Neuronal stem cell (in vitro differentiated cells): ENCODE measurements around the gene MS4A6A.

Experiments used
- DNase-seq: peaks from one replicate; pipeline ENCODE4 v3.0.0-alpha.2; 2013; ENCODE audit warnings: low spot score
- H2AFZ ChIP-seq: one replicate; pipeline ENCODE4 v1.6.1; 2013; ENCODE audit warnings: mild to moderate bottlenecking, low read length, inconsistent platforms
- H2AK5ac ChIP-seq: 2 replicates; pipeline ENCODE4 v1.6.1; 2013; ENCODE audit warnings: low read depth, mild to moderate bottlenecking, inconsistent platforms, low read length, moderate library complexity, mixed read lengths
- H2BK120ac ChIP-seq: 2 replicates; pipeline ENCODE4 v1.6.1; 2013; ENCODE audit warnings: low read depth, mild to moderate bottlenecking, inconsistent platforms, low read length, moderate library complexity, mixed read lengths
- H2BK12ac ChIP-seq: one replicate; pipeline ENCODE4 v1.6.1; 2013; ENCODE audit warnings: low read length, inconsistent platforms
- H2BK15ac ChIP-seq: 2 replicates; pipeline ENCODE4 v1.6.1; 2013; ENCODE audit warnings: mild to moderate bottlenecking, low read length, inconsistent platforms, mixed read lengths
- H2BK5ac ChIP-seq: one replicate; pipeline ENCODE4 v1.6.1; 2013; ENCODE audit warnings: inconsistent platforms, mild to moderate bottlenecking, low read length, moderate library complexity
- H3K14ac ChIP-seq: one replicate; pipeline ENCODE4 v1.6.1; 2013; ENCODE audit warnings: low read length, inconsistent platforms
- H3K18ac ChIP-seq: 2 replicates; pipeline ENCODE4 v1.6.1; 2013; ENCODE audit warnings: low read length, inconsistent platforms
- H3K23ac ChIP-seq: 2 replicates; pipeline ENCODE4 v1.6.1; 2013; ENCODE audit warnings: low read depth, mild to moderate bottlenecking, mixed read lengths, low read length, inconsistent platforms; ENCODE audit not compliant: poor library complexity
- H3K27ac ChIP-seq: replicated peaks from 3 replicates; pipeline ENCODE4 v1.5.1; 2013; ENCODE audit warnings: low read length, inconsistent platforms
- H3K27me3 ChIP-seq, 3 experiments: 2 replicates each; pipeline ENCODE4 v1.6.1; 2013; ENCODE audit warnings: low read length in 3 of 3, mild to moderate bottlenecking in 2 of 3, inconsistent platforms in 1 of 3, low read depth in 1 of 3, mixed read lengths in 1 of 3, moderate library complexity in 1 of 3; ENCODE audit not compliant: control insufficient read depth in 3 of 3, insufficient read depth in 3 of 3
- H3K36me3 ChIP-seq, 2 donors: replicated peaks in 1 of 2; 2 replicates each; pipeline ENCODE4 v1.6.1; 2013; ENCODE audit warnings: low read length in 2 of 2; ENCODE audit not compliant: control insufficient read depth in 2 of 2, insufficient read depth in 2 of 2
- H3K4ac ChIP-seq: 2 replicates; pipeline ENCODE4 v1.6.1; 2013; ENCODE audit warnings: inconsistent platforms, mild to moderate bottlenecking, low read length, moderate library complexity
- H3K4me1 ChIP-seq, 2 donors: 1 replicate in 1 of 2; 2 replicates in 1 of 2; pipeline ENCODE4 v1.6.1; 2013; ENCODE audit warnings: low read length in 2 of 2, low read depth in 1 of 2; ENCODE audit not compliant: control insufficient read depth in 2 of 2, insufficient read depth in 1 of 2
- H3K4me2 ChIP-seq: one replicate; pipeline ENCODE4 v1.6.1; 2013; ENCODE audit warnings: mild to moderate bottlenecking, low read length, inconsistent platforms; ENCODE audit not compliant: insufficient read depth, poor library complexity, severe bottlenecking
- H3K4me3 ChIP-seq, 2 donors: 2 replicates each; pipeline ENCODE4 v1.5.1; 2013; ENCODE audit warnings: low read length in 2 of 2, mild to moderate bottlenecking in 2 of 2, inconsistent platforms in 1 of 2, moderate library complexity in 1 of 2
- H3K79me1 ChIP-seq: one replicate; pipeline ENCODE4 v1.6.1; 2013; ENCODE audit warnings: low read depth, mild to moderate bottlenecking, inconsistent platforms, low read length, moderate library complexity
- H3K9ac ChIP-seq: one replicate; pipeline ENCODE4 v1.6.1; 2013; ENCODE audit warnings: mild to moderate bottlenecking, low read depth, low read length, inconsistent platforms; ENCODE audit not compliant: poor library complexity
- H3K9me3 ChIP-seq, 2 donors: replicated peaks in 1 of 2; 2 replicates each; pipeline versions ENCODE3 to v1.6.1; 2013; ENCODE audit warnings: low read length in 2 of 2, mild to moderate bottlenecking in 2 of 2, inconsistent platforms in 1 of 2, low read depth in 1 of 2, mixed read lengths in 1 of 2, moderate library complexity in 1 of 2; ENCODE audit not compliant: control insufficient read depth in 2 of 2, insufficient read depth in 1 of 2
- H4K8ac ChIP-seq: one replicate; pipeline ENCODE4 v1.6.1; 2013; ENCODE audit warnings: low read depth, mild to moderate bottlenecking, inconsistent platforms, low read length, moderate library complexity
- H4K91ac ChIP-seq: one replicate; pipeline ENCODE4 v1.6.1; 2013; ENCODE audit warnings: low read length, low read depth, mild to moderate bottlenecking, inconsistent platforms; ENCODE audit not compliant: poor library complexity
- WGBS, 2 donors: extraction: QIAGEN DNeasy Blood & Tissue Kit; methylation state at CpG; one replicate each; pipeline ENCODE4 v1.1.7; 2013; ENCODE audit warnings: missing lambda C conversion rate in 2 of 2, mixed read lengths in 1 of 2; ENCODE audit not compliant: insufficient read length in 2 of 2, insufficient replicate concordance in 1 of 2; ENCODE audit errors: extremely low coverage in 2 of 2; 5-methylcytosine and 5-hydroxymethylcytosine counted together

Gene MS4A6A

DNA sequence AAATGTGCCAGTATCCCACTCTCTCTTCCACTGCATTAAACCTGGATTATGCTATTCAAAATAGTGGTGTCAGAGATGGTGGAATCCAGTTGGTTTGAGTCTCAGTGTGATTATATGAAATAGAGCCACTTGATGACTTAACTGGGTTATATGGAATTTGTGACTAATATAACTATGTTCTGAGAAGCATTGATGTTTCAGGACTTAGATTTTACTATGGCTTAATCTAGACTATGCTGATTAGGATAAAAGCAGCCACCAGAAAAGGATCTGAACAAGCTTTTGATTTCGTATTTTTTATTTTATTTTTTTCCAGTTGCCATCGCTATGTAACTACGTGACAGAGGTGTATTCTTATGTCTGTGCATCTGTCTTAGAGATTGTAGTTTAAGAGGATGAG is 39.1 kb downstream of the MS4A6A start:
- no peak overlapping the region for H3K4ac ChIP-seq
- no peak overlapping the region for H4K8ac ChIP-seq
- no peak overlapping the region for H4K91ac ChIP-seq
- no peak for DNase-seq
- H3K4me1 ChIP-seq = no peaks in the 10 kb centered on the region
- H3K14ac ChIP-seq = no peak overlapping the region
- H3K4me2 ChIP-seq = no peak overlapping the region
- H2BK15ac ChIP-seq = no peak overlapping the region
- no peak overlapping the region for H2BK12ac ChIP-seq
- no peak overlapping the region for H2BK5ac ChIP-seq
- no peak overlapping the region for H3K18ac ChIP-seq
- H3K36me3 ChIP-seq = no peaks in the 10 kb centered on the region
- no peak overlapping the region for H2AK5ac ChIP-seq
- no peaks in the 10 kb centered on the region for H3K9me3 ChIP-seq
- H3K4me3 ChIP-seq = no peak overlapping the region
- H3K27me3 ChIP-seq = no peaks in the 10 kb centered on the region
- WGBS, 2 donors = no CpG with 5 or more reads among the region's 3 CpGs
- H3K79me1 ChIP-seq = no peaks in the 10 kb centered on the region
- H3K27ac ChIP-seq = no peak overlapping the region
- H3K9ac ChIP-seq = no peak overlapping the region
- no peak overlapping the region for H3K23ac ChIP-seq
- no peak overlapping the region for H2BK120ac ChIP-seq
- H2AFZ ChIP-seq = no peak overlapping the region

DNA sequence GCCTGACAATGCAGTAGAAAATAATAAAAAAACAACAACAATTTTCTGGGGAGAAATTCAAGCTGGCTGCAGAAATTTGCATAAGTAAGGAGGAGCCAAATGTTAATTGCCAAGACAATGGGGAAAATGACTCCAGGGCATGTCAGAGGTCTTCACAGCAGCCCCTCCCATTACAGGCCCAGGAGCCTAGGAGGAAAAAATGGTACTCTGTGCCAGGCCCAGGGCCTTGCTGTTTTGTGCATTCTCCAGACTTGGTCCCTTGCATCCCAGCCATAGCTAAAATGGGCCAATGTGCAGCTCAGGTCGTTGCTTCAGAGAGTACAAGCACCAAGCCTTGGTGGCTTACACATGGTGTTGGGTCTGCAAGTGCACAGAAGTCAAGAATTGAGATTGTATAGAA is 49.0 kb downstream of the MS4A6A start:
- Histone ChIP-seq H3K4me1 (no peaks in the 10 kb centered on the region), H3K36me3 (no peaks in the 10 kb centered on the region), H3K9me3 (peaks cover 0 to 2% of the 10 kb centered on the region in 2 donors), H3K27ac (no peak overlapping the region), H3K9ac (no peak overlapping the region), H2BK12ac (no peak overlapping the region), H2BK120ac (no peak overlapping the region), H2BK5ac (no peak overlapping the region), H4K91ac (no peak overlapping the region), H3K27me3 (no peaks in the 10 kb centered on the region), H3K18ac (no peak overlapping the region), H3K14ac (no peak overlapping the region), H3K4me2 (no peak overlapping the region), H4K8ac (no peak overlapping the region), H3K23ac (no peak overlapping the region), H2AK5ac (no peak overlapping the region), H3K4ac (no peak overlapping the region), H2AFZ (no peak overlapping the region), H3K4me3 (no peak overlapping the region), H2BK15ac (no peak overlapping the region), H3K79me1 (no peaks in the 10 kb centered on the region)
- no peak for DNase-seq
- WGBS, 2 donors = no CpG with 5 or more reads among the region's 1 CpG

DNA sequence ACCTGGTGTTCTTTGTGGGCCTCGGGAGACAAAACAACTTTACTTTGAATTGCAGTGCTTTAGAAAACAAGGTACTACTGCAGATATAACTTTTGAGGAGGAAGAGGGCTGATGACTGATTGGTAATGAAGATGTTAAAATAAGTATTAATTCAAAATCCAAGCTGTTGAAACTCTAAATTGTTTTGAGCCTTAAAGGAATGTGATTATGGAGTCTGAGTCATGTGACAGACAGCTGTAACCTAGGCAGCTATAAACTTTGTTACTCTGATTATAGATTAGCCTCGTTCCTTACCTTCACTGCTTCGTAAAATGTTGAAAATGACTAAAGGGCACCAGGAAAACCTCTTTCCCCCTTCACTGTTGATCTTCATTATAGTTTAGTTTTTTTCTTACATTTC is 51.0 kb downstream of the MS4A6A start:
- Histone ChIP-seq H3K4me3 (no peak overlapping the region), H2AFZ (no peak overlapping the region), H4K8ac (no peak overlapping the region), H3K18ac (no peak overlapping the region), H2BK5ac (no peak overlapping the region), H3K9me3 (peaks cover 0 to 2% of the 10 kb centered on the region in 2 donors), H3K79me1 (no peaks in the 10 kb centered on the region), H3K14ac (no peak overlapping the region), H2BK15ac (no peak overlapping the region), H4K91ac (no peak overlapping the region), H3K36me3 (no peaks in the 10 kb centered on the region), H3K4me1 (no peaks in the 10 kb centered on the region), H3K4ac (no peak overlapping the region), H3K23ac (no peak overlapping the region), H3K9ac (no peak overlapping the region), H3K27ac (no peak overlapping the region), H2AK5ac (no peak overlapping the region), H3K4me2 (no peak overlapping the region), H2BK12ac (no peak overlapping the region), H3K27me3 (no peaks in the 10 kb centered on the region), H2BK120ac (no peak overlapping the region)
- WGBS, 2 donors = no CpG with 5 or more reads among the region's 3 CpGs
- no peak for DNase-seq

DNA sequence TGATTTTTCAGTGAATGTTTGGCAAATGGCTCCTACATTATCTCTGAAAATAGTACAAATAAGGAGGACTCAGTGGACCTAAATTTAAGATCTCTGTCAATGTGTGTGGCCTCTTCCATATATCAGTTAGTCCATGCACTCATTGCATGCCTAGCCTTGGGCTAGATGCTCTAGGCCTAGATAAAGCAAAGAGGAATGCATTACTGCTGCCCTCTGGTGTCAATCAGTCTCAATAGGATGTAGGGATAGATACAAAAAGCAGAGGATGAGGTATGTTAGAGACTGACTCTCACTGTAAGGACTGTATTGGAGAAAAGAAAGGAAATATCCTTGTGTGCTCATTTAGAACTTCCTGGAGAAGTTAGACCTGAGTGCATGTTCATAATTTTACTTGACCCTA is 52.4 kb downstream of the MS4A6A start:
- H3K4me3 ChIP-seq = no peak overlapping the region
- no peak overlapping the region for H2AK5ac ChIP-seq
- H2BK15ac ChIP-seq = no peak overlapping the region
- H3K9ac ChIP-seq = no peak overlapping the region
- no peak overlapping the region for H3K4ac ChIP-seq
- peaks cover 0 to 2% of the 10 kb centered on the region in 2 donors for H3K9me3 ChIP-seq
- no peaks in the 10 kb centered on the region for H3K36me3 ChIP-seq
- H4K91ac ChIP-seq = no peak overlapping the region
- H3K27ac ChIP-seq = no peak overlapping the region
- H2AFZ ChIP-seq = no peak overlapping the region
- H3K14ac ChIP-seq = no peak overlapping the region
- no peaks in the 10 kb centered on the region for H3K4me1 ChIP-seq
- H3K23ac ChIP-seq = no peak overlapping the region
- no peak overlapping the region for H2BK12ac ChIP-seq
- H3K79me1 ChIP-seq = no peaks in the 10 kb centered on the region
- no peak overlapping the region for H2BK120ac ChIP-seq
- no peak overlapping the region for H4K8ac ChIP-seq
- no peak overlapping the region for H3K4me2 ChIP-seq
- peak; percentile 39 for DNase-seq
- no peak overlapping the region for H2BK5ac ChIP-seq
- no peaks in the 10 kb centered on the region for H3K27me3 ChIP-seq
- no peak overlapping the region for H3K18ac ChIP-seq
